MM.1S (cell line): ENCODE measurements around the gene COQ2.

Experiments
- CTCF ChIP-seq: fragments of 300-600 bp; sonication (generic); IDR thresholded peaks from 2 replicates; pipeline ENCODE4 v1.5.1; 2016; ENCODE audit warnings: antibody characterized with exemption, low read length, mixed read lengths
- EZH2 ChIP-seq: fragments of 300-600 bp; sonication (generic); optimal IDR thresholded peaks from 2 replicates; pipeline ENCODE3; 2017; ENCODE audit warnings: low read depth, mild to moderate bottlenecking, antibody characterized with exemption, low read length, mixed read lengths
- EZH2phosphoT487 ChIP-seq: fragments of 300-600 bp; sonication (generic); IDR thresholded peaks from 2 replicates; pipeline ENCODE4 v1.6.1; 2018; ENCODE audit warnings: antibody characterized with exemption, low read length

- no peak for TF ChIP-seq EZH2
- TF ChIP-seq CTCF = no peak
- TF ChIP-seq EZH2phosphoT487 = no peak
These were observed 17.9 kb downstream of the COQ2 start for GRCh38 chr4:83266689-83267088.
